Measurements from ENCODE around the gene RFXANK.

The RFXANK gene

DNA sequence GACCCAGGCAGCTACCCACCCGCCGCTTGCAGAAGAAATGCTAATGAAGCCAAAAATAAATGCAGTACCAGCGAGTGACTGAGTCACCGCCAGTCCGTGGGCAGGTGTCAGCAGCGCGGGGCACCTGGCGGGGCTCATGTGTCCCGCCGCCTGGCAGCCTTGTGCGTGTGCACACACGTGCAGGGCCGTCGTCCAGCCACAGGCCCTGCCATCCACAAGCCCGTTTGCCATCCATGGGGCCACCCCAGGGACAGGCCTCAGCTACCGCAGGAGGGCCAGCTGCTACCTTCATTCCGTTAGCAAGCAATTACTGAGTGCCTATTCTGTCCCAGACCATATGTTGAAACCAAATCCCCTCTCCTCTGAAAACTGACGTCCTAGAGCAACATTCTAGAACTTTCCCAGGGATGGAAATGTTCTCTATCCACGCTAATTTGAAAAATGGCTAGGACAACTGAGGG is 40.2 kb downstream of the RFXANK start:
- no peak for DNase-seq (ENCODE audit: low read depth)

- DNase-seq (ENCODE audit: low read depth) = no peak
Observed at GRCh38 chr19:19234220-19234816, 42.3 kb downstream of the RFXANK start.

DNA sequence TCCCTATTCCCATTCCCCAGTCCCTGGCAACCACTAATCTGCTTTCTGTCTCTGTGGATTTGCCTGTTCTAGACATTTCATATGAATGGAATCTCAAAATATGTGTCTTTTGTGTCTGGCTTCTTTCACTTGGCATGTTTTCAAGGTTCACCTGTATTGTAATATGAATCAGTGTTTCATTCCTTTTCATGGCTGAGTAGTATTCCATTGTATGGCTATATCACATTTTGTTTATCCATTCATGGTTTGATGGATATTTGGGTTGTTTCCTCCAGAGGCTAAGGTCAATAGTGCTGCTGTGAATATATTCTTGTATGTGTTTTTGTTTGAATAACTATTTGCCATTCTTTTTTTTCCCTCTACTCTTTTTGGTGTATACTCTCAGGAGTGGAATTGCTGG is 44.1 kb downstream of the RFXANK start:
- no peak for DNase-seq (ENCODE audit: low read depth)

GRCh38 chr19:19238126-19238894 is 46.3 kb downstream of the RFXANK start:
- no peak for DNase-seq (ENCODE audit: low read depth)

DNA sequence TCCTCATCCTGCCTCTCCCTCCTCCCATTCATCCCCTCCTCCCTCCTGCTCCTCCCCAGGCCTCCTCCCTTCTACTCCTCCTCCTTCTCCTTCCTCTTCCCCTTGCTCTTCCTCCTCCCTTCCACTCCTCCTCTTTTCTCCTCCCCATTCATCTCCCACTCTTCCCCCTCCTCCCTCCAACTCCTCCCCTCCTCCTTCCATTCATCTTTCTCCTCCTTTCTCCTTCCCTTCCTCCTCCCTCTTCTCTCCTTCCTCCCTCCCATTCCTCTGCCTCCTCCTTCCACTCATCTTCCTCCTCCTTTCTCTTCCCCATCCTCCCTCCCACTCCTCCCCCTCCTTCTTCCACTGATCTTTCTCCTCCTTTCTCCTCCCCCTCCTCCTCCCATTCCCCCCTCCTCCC is 47.6 kb downstream of the RFXANK start:
- no peak for DNase-seq (ENCODE audit: low read depth)

DNA sequence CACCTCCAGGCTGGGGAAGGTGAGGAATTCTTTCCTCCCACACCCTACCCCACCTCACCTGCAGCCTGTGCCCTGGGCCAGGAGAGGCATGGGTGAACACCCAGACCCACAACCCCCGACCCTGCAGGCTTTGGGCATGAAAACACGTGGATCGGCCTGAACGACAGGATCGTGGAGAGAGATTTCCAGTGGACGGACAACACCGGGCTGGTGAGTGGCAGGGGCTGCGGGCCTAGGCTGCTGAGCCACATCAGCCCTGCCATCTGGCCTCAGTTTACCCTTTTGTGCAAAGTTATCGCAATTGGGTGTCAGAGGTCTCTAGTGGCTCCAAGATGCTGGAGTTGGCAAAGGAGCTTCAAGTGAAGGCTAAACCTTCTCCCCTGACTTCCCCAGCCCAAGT is 48.4 kb downstream of the RFXANK start:
- no peak for DNase-seq (ENCODE audit: low read depth)

GRCh38 chr19:19250196-19250801 is 58.2 kb downstream of the RFXANK start:
- no peak for DNase-seq (ENCODE audit: low read depth)
